Activated T-cell treated with anti-CD3 and anti-CD28 coated beads, Interleukin-2, amount 50 U/mL, for 4 hours (primary cell): Measurements from ENCODE around the gene ANTXR1. TPM values are rescaled to one million over a fixed set of nuclear protein-coding genes. Genes with fewer than 3 reads are reported as not detected.
A peak's percentile ranks its signal among the peaks of the same experiment; 100 is the strongest.

Source experiments
- ATAC-seq, 2 donors: fragments of 200-7000 bp; cut with Tn5 transposase; one replicate each; pipeline ENCODE4 v1.10.0; 2021
- DNase-seq: peaks from one replicate; pipeline ENCODE4 v3.0.0-alpha.2; 2020
- H3K27me3 Mint-ChIP-seq: one replicate; pipeline ENCODE4 v1.8.0; 2021; ENCODE audit warnings: low read depth, mixed read lengths
- H3K36me3 Mint-ChIP-seq: one replicate; pipeline ENCODE4 v1.8.0; 2022; ENCODE audit warnings: mixed read lengths; ENCODE audit not compliant: insufficient read depth
- H3K4me1 Mint-ChIP-seq: one replicate; pipeline ENCODE4 v1.8.0; 2021; ENCODE audit warnings: low read depth, mixed read lengths
- H3K4me3 Mint-ChIP-seq: one replicate; pipeline ENCODE4 v1.8.0; 2021; ENCODE audit warnings: mild to moderate bottlenecking, moderate library complexity, mixed read lengths
- H3K9me3 Mint-ChIP-seq: one replicate; pipeline ENCODE4 v1.8.0; 2021; ENCODE audit warnings: mixed read lengths
- total RNA-seq, 3 donors: library from RNA; stranded (reverse); gene quantifications; one replicate each; pipeline ENCODE4 v1.2.1, GENCODE V29; 2021

Gene ANTXR1
- total RNA-seq, result under 1 TPM; 0.40 to 0.79 (median 0.43) TPM

DNA sequence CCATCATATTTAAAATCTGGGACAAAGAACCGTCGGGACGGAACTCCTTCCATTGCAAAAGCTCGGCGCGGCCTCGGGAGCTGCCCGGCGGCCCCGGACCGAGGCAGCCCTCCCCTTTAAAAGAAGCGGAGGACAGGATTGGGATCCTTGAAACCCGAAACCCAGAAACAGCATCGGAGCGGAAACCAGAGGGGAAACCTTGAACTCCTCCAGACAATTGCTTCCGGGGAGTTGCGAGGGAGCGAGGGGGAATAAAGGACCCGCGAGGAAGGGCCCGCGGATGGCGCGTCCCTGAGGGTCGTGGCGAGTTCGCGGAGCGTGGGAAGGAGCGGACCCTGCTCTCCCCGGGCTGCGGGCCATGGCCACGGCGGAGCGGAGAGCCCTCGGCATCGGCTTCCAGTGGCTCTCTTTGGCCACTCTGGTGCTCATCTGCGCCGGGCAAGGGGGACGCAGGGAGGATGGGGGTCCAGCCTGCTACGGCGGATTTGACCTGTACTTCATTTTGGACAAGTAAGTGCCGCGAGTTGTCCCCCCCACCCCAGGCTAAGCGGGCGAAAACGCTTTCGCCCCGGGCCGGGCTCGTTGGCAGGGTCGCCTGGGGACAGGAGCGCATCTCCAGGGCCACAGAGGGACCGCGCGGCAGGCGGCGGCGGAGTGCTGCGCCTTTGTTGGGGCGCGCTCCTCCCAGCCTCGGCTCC is at the start of gene ANTXR1:
TSS of gene ANTXR1 (plus strand) at position 38 of the 698 bp plus-strand sequence. CDS start at position 359, 321 bp downstream.
- DNase-seq (no peak), ATAC-seq (peak; percentile 73 to 76)
- H3K4me1 Mint-ChIP-seq, result peaks cover 13% of the 10 kb centered on the region
- no peaks in the 10 kb centered on the region for H3K9me3 Mint-ChIP-seq
- peaks cover 59% of the 10 kb centered on the region for H3K27me3 Mint-ChIP-seq
- peak within 1 kb of the TSS; percentile 80 for H3K4me3 Mint-ChIP-seq
- no peaks in the 10 kb centered on the region for H3K36me3 Mint-ChIP-seq

- DNase-seq, result no peak
- ATAC-seq, result no peak
- Mint-ChIP-seq H3K4me1 (no peaks in the 10 kb centered on the region), H3K9me3 (no peaks in the 10 kb centered on the region), H3K4me3 (no peak overlapping the region), H3K36me3 (no peaks in the 10 kb centered on the region), H3K27me3 (peaks cover 17% of the 10 kb centered on the region)
Measured at GRCh38 chr2:68964282-68964681, 48.7 kb upstream of the ANTXR1 start.

GRCh38 chr2:68968221-68968620 is 44.8 kb upstream of the ANTXR1 start:
- Mint-ChIP-seq H3K4me3 (no peak overlapping the region), H3K9me3 (no peaks in the 10 kb centered on the region), H3K36me3 (no peaks in the 10 kb centered on the region), H3K27me3 (peaks cover 6% of the 10 kb centered on the region), H3K4me1 (no peaks in the 10 kb centered on the region)
- DNase-seq (no peak), ATAC-seq (no peak)

DNA sequence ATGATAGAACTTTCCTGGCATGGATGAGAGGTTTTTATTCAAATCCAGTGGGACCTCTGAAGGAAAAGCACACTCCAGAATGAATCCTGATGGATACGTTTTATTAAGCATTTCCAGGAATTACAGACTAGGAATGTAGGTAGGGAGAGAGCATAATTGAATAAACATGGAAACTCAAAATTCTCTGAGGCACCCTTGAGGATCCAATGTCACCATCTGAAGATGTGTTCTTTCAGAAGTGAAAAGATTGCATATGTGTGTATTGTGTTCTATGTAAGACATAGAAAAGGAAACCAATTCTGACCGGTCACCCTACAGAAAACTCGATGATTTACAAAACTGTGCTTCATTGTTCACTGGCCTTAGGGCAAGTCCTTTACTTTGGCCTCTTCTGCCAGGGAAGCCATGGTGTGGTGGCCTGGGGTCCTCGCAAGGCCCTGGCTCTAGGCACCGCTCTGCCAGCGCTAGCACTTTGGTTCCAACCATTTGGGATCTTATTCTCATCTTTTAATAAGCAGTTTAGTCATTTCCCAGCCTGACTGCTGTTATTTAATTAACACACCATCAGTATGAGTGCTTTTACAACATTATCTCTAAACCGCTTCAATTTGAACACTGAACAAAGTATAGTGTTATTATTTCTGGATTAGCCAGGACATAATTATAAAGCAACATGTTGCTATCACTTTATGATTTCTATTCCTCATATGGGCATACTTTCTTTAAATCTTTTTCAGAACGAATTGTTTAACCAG is 43.1 kb upstream of the ANTXR1 start:
- Mint-ChIP-seq H3K4me3 (no peak overlapping the region), H3K4me1 (no peaks in the 10 kb centered on the region), H3K9me3 (no peaks in the 10 kb centered on the region), H3K27me3 (peaks cover 6% of the 10 kb centered on the region), H3K36me3 (no peaks in the 10 kb centered on the region)
- no peak for DNase-seq
- no peak for ATAC-seq

DNA sequence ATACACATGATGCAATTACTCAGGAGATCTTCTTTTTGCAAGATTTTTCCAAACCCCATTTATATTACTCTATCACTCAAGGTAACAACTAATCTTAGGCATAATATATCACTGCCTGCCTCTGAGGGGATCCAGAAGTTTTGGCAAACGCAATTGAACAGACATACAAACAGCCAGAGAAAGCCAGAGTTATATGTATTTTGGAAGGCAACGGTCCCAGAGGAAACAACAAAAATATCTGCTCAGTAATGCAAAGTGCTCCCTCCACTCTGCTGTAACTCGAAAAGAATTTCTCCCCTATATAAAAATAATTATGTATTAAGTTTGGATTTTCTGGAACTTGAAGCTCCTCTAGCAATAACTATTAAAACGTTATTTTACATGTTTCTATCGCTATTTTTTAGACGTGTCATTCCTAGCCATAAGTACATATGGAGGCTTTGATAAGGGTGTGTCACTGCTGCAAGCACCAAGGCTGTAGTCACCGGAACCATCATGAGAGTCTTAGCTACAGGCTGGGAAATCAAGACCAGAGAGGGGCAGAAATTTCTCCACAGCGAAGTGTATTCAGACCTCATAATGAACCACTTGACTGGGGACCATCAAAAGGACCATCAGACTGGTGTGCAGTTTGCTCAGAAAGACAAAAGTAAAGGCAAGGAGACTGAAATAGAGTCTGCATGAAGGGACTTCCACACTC is 42.3 kb upstream of the ANTXR1 start:
- H3K9me3 Mint-ChIP-seq, result no peaks in the 10 kb centered on the region
- ATAC-seq, result no peak
- H3K4me3 Mint-ChIP-seq, result no peak overlapping the region
- peaks cover 8% of the 10 kb centered on the region for H3K27me3 Mint-ChIP-seq
- no peak for DNase-seq
- no peaks in the 10 kb centered on the region for H3K4me1 Mint-ChIP-seq
- H3K36me3 Mint-ChIP-seq, result no peaks in the 10 kb centered on the region

DNA sequence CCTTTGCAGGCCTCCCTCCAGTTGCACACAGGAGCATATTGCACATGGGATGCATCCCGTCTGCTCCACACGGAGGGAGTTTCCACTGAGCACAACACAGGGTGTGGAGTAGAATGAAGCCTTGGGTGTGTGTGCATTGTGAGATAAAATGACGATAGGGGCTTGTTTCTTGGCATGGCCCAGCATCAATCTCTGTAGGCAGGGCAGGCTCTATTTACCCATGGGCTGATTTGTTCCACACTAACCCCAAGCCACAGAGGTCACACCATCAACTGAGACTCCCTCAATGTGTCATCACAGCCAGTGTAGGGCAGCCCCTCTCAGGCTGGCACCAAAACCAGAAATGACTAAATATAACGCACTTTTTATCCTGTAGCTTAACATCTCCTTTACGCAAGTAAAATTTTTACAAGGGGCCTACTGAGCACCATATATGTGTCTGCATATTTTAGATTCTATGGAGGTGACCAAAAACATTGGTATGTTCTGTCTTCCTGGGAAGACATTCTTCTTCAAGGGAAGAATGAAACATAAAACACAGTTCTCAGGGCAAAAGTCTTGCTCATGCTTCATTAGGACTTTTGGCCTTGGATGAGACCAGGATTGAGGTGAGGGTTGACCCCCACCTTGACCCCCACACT is 41.3 kb upstream of the ANTXR1 start:
- DNase-seq, result no peak
- Mint-ChIP-seq H3K4me1 (no peaks in the 10 kb centered on the region), H3K36me3 (no peaks in the 10 kb centered on the region), H3K4me3 (no peak overlapping the region), H3K27me3 (peaks cover 7% of the 10 kb centered on the region), H3K9me3 (no peaks in the 10 kb centered on the region)
- ATAC-seq, result no peak

- H3K9me3 Mint-ChIP-seq, result no peaks in the 10 kb centered on the region
- no peaks in the 10 kb centered on the region for H3K36me3 Mint-ChIP-seq
- no peak within 1 kb of the TSS for H3K4me3 Mint-ChIP-seq
- no peaks in the 10 kb centered on the region for H3K4me1 Mint-ChIP-seq
- ATAC-seq, result no peak
- peaks cover 17% of the 10 kb centered on the region for H3K27me3 Mint-ChIP-seq
- no peak for DNase-seq
Measured at GRCh38 chr2:68974251-68974650, 38.7 kb upstream of the ANTXR1 start, which contains the start of gene GKN1. GKN1 (plus strand) TSS chr2:68974636; CDS start chr2:68974678, 42 bp downstream.

DNA sequence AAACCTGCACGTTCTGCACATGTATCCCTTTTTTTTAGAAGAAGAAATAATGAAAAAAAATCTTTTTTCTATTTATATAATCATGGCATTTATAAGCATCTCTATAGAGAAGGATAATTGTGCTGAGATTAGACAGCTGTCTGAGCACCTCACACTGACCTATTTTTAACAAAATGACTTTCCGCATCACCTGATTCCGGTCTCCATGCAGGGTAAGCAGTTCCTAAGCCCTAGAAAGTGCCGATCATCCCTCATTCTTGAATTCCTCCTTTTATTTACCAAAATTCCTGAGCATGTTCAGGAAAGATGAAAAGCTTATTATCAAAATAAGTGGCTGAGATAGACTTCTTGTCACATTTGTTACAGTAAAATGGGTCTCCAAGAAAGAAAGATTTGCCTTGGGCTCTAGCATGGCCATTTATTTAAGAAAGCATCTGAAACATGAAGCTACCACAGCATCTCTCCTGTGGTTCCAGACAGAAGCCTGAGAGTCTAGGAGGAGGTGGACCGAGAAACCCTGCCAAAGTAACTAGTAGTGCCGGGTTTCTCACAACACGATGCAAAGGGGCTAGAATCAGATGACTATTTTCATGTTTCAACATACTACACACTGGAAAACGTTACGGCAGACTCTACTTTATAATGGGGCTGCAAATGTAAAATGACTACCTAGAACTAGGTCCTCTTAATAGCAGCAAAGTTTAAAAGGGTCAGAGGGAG is 37.9 kb upstream of the ANTXR1 start:
- Mint-ChIP-seq H3K36me3 (no peaks in the 10 kb centered on the region), H3K4me3 (no peak overlapping the region), H3K27me3 (peaks cover 26% of the 10 kb centered on the region), H3K9me3 (no peaks in the 10 kb centered on the region), H3K4me1 (no peaks in the 10 kb centered on the region)
- ATAC-seq, result no peak
- DNase-seq, result no peak

DNA sequence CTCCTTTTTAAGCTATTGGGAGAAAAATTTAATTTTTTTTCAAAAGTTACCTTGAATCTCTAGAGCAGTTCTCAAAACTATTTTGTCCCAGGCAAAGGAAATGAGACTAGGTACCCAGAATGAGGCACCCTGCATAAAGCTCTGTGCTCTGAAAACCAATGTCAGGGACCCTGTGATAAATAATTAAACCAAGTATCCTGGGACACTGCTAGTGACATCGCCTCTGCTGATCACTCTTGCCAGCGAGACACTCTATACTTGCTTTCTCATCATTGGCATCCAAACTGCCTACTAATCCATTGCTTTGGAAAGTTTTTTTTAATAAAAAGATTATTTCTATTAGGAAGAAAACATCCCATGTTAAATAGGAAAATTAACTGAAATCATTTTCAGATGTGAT is 37.1 kb upstream of the ANTXR1 start:
- peaks cover 26% of the 10 kb centered on the region for H3K27me3 Mint-ChIP-seq
- ATAC-seq, result no peak
- H3K36me3 Mint-ChIP-seq, result no peaks in the 10 kb centered on the region
- H3K9me3 Mint-ChIP-seq, result no peaks in the 10 kb centered on the region
- DNase-seq, result no peak
- H3K4me1 Mint-ChIP-seq, result no peaks in the 10 kb centered on the region
- H3K4me3 Mint-ChIP-seq, result no peak overlapping the region

GRCh38 chr2:68977453-68977852 is 35.5 kb upstream of the ANTXR1 start:
- H3K27me3 Mint-ChIP-seq, result peaks cover 28% of the 10 kb centered on the region
- H3K4me3 Mint-ChIP-seq, result no peak overlapping the region
- no peak for DNase-seq
- no peaks in the 10 kb centered on the region for H3K4me1 Mint-ChIP-seq
- H3K36me3 Mint-ChIP-seq, result no peaks in the 10 kb centered on the region
- H3K9me3 Mint-ChIP-seq, result no peaks in the 10 kb centered on the region
- ATAC-seq, result no peak

DNA sequence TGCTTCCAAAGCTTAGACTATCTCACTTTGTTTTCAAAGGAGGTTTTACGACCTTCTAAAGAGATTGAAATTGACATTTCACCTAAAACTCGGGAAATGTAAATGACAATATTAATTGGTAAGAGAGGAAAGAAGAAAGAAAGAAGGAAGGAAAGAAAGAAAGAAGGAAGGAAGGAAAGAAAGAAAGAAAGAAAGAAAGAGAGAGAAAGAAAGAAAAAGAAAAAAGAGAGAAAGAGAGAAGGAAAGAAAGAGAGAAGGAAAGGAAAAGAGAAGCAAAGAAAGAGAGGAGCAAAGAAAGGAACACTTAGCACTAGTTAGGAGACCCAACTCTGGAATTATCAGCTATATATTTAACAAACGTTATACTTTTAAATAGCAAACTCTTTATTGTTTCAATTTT is 34.9 kb upstream of the ANTXR1 start:
- Mint-ChIP-seq H3K9me3 (no peaks in the 10 kb centered on the region), H3K4me1 (no peaks in the 10 kb centered on the region), H3K4me3 (no peak overlapping the region), H3K36me3 (no peaks in the 10 kb centered on the region), H3K27me3 (peaks cover 28% of the 10 kb centered on the region)
- no peak for DNase-seq
- no peak for ATAC-seq

- H3K36me3 Mint-ChIP-seq, result no peaks in the 10 kb centered on the region
- no peak for ATAC-seq
- no peak overlapping the region for H3K4me3 Mint-ChIP-seq
- DNase-seq, result no peak
- H3K4me1 Mint-ChIP-seq, result no peaks in the 10 kb centered on the region
- no peaks in the 10 kb centered on the region for H3K9me3 Mint-ChIP-seq
- H3K27me3 Mint-ChIP-seq, result peaks cover 27% of the 10 kb centered on the region
Measured at GRCh38 chr2:68980956-68981355, 32.0 kb upstream of the ANTXR1 start.

GRCh38 chr2:68987021-68987503 is 25.9 kb upstream of the ANTXR1 start:
- Mint-ChIP-seq H3K36me3 (no peaks in the 10 kb centered on the region), H3K9me3 (no peaks in the 10 kb centered on the region), H3K4me1 (no peaks in the 10 kb centered on the region), H3K27me3 (peaks cover 12% of the 10 kb centered on the region), H3K4me3 (no peak overlapping the region)
- DNase-seq, result no peak
- no peak for ATAC-seq

DNA sequence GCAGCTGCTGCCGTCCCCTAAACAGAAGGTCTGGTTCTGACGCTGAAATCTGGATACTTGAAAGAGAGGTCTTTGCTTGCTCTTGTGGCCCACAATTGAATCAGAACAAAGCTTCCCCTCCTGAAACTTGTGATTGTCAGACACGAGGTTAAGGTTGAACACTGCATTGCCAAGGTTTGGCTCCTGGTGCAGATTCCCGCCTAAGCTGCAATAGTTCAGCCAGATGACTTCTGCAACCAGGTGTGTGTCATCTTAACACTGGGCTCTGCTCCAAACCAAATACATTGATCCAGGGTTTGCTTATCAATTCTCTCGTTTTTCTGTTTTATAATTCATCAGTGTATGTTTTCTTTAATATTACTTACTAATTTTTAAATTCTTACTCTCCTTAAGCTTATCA is 23.9 kb upstream of the ANTXR1 start:
- H3K4me3 Mint-ChIP-seq, result no peak overlapping the region
- H3K9me3 Mint-ChIP-seq, result no peaks in the 10 kb centered on the region
- H3K27me3 Mint-ChIP-seq, result peaks cover 14% of the 10 kb centered on the region
- no peaks in the 10 kb centered on the region for H3K4me1 Mint-ChIP-seq
- ATAC-seq, result no peak
- no peaks in the 10 kb centered on the region for H3K36me3 Mint-ChIP-seq
- DNase-seq, result no peak
